ENCODE results near the gene ARSG. TPM values are rescaled to one million over a fixed set of nuclear protein-coding genes. Genes with fewer than 3 reads are reported as not detected.

The ARSG gene
- total and polyA plus RNA-seq, 2 experiments from 2014 or later, result 1.7 to 5.1 TPM

- no peak for TF ChIP-seq ZNF462 (CRISPR knock-in tag; IDR thresholded peaks at IDR 0.05)
- no peak for TF ChIP-seq CREB1 (CRISPR knock-in tag; IDR thresholded peaks at IDR 0.05; ENCODE audit: low read depth)
These were observed 92.4 kb downstream of the ARSG start (continued) for GRCh38 chr17:68383443-68384321.

DNA sequence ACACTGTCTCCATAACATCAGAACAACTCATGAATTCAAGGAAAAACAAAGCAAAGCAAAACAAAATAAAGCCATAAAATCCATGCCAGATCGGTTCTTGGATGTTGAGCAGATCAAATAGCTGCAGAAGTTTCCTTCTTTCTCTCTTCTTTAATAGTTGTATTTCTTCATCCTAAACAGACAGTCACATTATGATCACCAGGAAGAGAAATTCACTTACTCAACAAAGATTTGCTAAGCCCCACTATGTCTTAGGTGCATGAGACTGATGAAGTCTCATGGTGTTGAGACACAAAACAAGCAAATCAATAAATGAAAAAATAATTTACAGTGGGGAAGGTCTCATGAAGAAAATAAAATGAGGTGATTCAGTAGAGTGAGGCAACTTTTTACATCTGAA, 93.2 kb downstream of the ARSG start:
- Histone ChIP-seq H3F3A (replicated peaks; ENCODE audit: low read depth) (no peaks in the 10 kb centered on the region), H3K4me2 (no peak overlapping the region), H2AFZ (no peak overlapping the region), H3K79me2 (replicated peaks; ENCODE audit: insufficient read depth) (no peaks in the 10 kb centered on the region), H4K20me1 (replicated peaks; ENCODE audit: insufficient read depth) (no peaks in the 10 kb centered on the region), H3K36me3 (ENCODE audit: insufficient read depth) (no peaks in the 10 kb centered on the region), H3K27me3 (ENCODE audit: insufficient read depth) (no peaks in the 10 kb centered on the region), H3K27ac (ENCODE audit: low read depth) (no peak overlapping the region), H3K4me3 (no peak overlapping the region), H3K4me1 (ENCODE audit: insufficient read depth) (no peaks in the 10 kb centered on the region), H3K9me2 (ENCODE audit: insufficient read depth) (no peaks in the 10 kb centered on the region)
- peaks cover 6% of the 10 kb centered on the region for H3K27me3 Mint-ChIP-seq (ENCODE audit: insufficient read depth, low read depth, poor library complexity)
- H3K9me3 Mint-ChIP-seq, result no peaks in the 10 kb centered on the region
- DNase-seq (ENCODE audit: low spot score) (no peak), ATAC-seq (no peak)
- no peak overlapping the region for H3K4me3 Mint-ChIP-seq
- no peak overlapping the region for H3K27ac Mint-ChIP-seq
- H3K36me3 Mint-ChIP-seq (ENCODE audit: low read depth), result no peaks in the 10 kb centered on the region
- H3K4me1 Mint-ChIP-seq, result peaks cover 9% of the 10 kb centered on the region
- TF ChIP-seq ZNF331 (CRISPR knock-in tag; IDR thresholded peaks at IDR 0.05; ENCODE audit: low read depth) (no peak), CTCF (conservative IDR thresholded peaks at IDR 0.05; ENCODE audit: low read depth in 2 of 2) (no peak), ZNF462 (CRISPR knock-in tag; IDR thresholded peaks at IDR 0.05) (no peak), EZH2 (IDR thresholded peaks at IDR 0.05; ENCODE audit: low read depth, unreplicated experiment) (no peak)
